HCT116 (cell line): Measurements from ENCODE around the gene KLHDC9. TPM values are rescaled to one million over a fixed set of nuclear protein-coding genes. Genes with fewer than 3 reads are reported as not detected.
A peak's percentile ranks its signal among the peaks of the same experiment; 100 is the strongest.

Experiments used
- ATAC-seq: fragments of 200-7000 bp; cut with Tn5 transposase; 2 replicates; pipeline ENCODE4 v1.9.1; 2020; ENCODE audit warnings: mild to moderate bottlenecking, moderate library complexity
- BruUV-seq: library from RNA; stranded (reverse); fragments of 400-500 nt; replicated peaks from 2 replicates; lab custom pipeline; 2021; lab: Mats Ljungman, UMichigan
- CTCF ChIA-PET: fragments of 300-600 bp; sonication (Branson Sonifier 250); formaldehyde crosslinking; loops from one replicate; lab custom pipeline; 2021; ENCODE audit warnings: antibody characterized with exemption; lab: Charles Lee
- POLR2A ChIA-PET: fragments of 300-600, 350-600 bp; sonication (Branson Sonifier 250); formaldehyde crosslinking; loops from one replicate; lab custom pipeline; 2021; ENCODE audit warnings: antibody characterized with exemption; lab: Charles Lee
- RAD21 ChIA-PET, 2 experiments: fragments of 300-600 bp; sonication (Branson Sonifier 250); formaldehyde crosslinking; loops; one replicate each; lab custom pipeline; 2023; ENCODE audit warnings: low total read pairs in 2 of 2; ENCODE audit not compliant: uncharacterized antibody in 2 of 2, unreplicated experiment in 2 of 2, low non-redundant PET in 1 of 2; lab: Charles Lee
- DNase-seq: peaks from one replicate; pipeline ENCODE4 v3.0.0-alpha.2; 2010; ENCODE audit warnings: low read depth, low spot score
- H2AFZ ChIP-seq: fragments of 200-600 bp; shearing (Covaris generic), sonication (generic); 2 replicates; pipeline ENCODE4 v1.6.1; 2017; ENCODE audit warnings: low read depth, mixed run types, mixed read lengths, antibody characterized with exemption, low read length; ENCODE audit not compliant: poor library complexity, severe bottlenecking
- H3K27ac ChIP-seq: 2 replicates; pipeline ENCODE4 v1.5.1; 2012; ENCODE audit warnings: low read depth, low read length
- H3K27me3 ChIP-seq: fragments of 200-600 bp; sonication (generic); 2 replicates; pipeline ENCODE4 v1.6.1; 2016; ENCODE audit warnings: mixed run types, low read length, mixed read lengths; ENCODE audit not compliant: insufficient read depth
- H3K36me3 ChIP-seq, 2 experiments: fragments of 200-500 bp in 1 of 2; fragments of 200-600 bp in 1 of 2; sonication (Bioruptor generic) in 1 of 2; sonication (generic) in 1 of 2; 2 replicates each; pipeline versions ENCODE4 v1.5.1 to v1.6.1; 2014 to 2016; ENCODE audit warnings: low read length in 2 of 2, inconsistent platforms in 1 of 2, mixed read lengths in 1 of 2, mixed run types in 1 of 2; ENCODE audit not compliant: insufficient read depth in 2 of 2, control insufficient read depth in 1 of 2
- H3K4me1 ChIP-seq, 2 experiments: fragments of 200-600 bp in 1 of 2; sonication (generic) in 1 of 2; 2 replicates each; pipeline versions ENCODE4 v1.5.1 to v1.6.1; 2012 to 2017; ENCODE audit warnings: low read length in 2 of 2, inconsistent platforms in 1 of 2, mild to moderate bottlenecking in 1 of 2, mixed read lengths in 1 of 2, mixed run types in 1 of 2, moderate library complexity in 1 of 2; ENCODE audit not compliant: insufficient read depth in 2 of 2, control insufficient read depth in 1 of 2
- H3K4me2 ChIP-seq: fragments of 200-600 bp; sonication (generic); 2 replicates; pipeline ENCODE4 v1.6.1; 2017; ENCODE audit warnings: mixed run types, low read length, mixed read lengths
- H3K4me3 ChIP-seq, 2 experiments: fragments of 200-600 bp in 1 of 2; sonication (generic) in 1 of 2; replicated peaks in 1 of 2; 2 replicates each; pipeline ENCODE4 v1.5.1; 2011 to 2016; ENCODE audit warnings: low read length in 2 of 2, control low read depth in 1 of 2, low read depth in 1 of 2, mild to moderate bottlenecking in 1 of 2, mixed read lengths in 1 of 2, mixed run types in 1 of 2
- H3K79me2 ChIP-seq: fragments of 200-600 bp; sonication (generic); 2 replicates; pipeline ENCODE4 v1.6.1; 2017; ENCODE audit warnings: mild to moderate bottlenecking, mixed run types, low read length, moderate library complexity, mixed read lengths; ENCODE audit not compliant: insufficient read depth
- H3K9ac ChIP-seq: fragments of 200-600 bp; sonication (generic); 2 replicates; pipeline ENCODE4 v1.6.1; 2016; ENCODE audit warnings: low read length, mixed read lengths
- H3K9me2 ChIP-seq: fragments of 200-600 bp; sonication (generic), shearing (Covaris generic); 2 replicates; pipeline ENCODE4 v1.6.1; 2017; ENCODE audit warnings: mixed run types, mild to moderate bottlenecking, moderate library complexity; ENCODE audit not compliant: insufficient read depth
- H3K9me3 ChIP-seq, 2 experiments: fragments of 200-500 bp in 1 of 2; fragments of 200-600 bp in 1 of 2; sonication (Bioruptor generic) in 1 of 2; sonication (generic) in 1 of 2; 2 replicates each; pipeline ENCODE4 v1.6.1; 2014 to 2017; ENCODE audit warnings: low read length in 2 of 2, mixed read lengths in 2 of 2, inconsistent platforms in 1 of 2, low read depth in 1 of 2, mild to moderate bottlenecking in 1 of 2, mixed run types in 1 of 2, moderate library complexity in 1 of 2; ENCODE audit not compliant: control insufficient read depth in 1 of 2, insufficient read depth in 1 of 2
- H4K20me1 ChIP-seq: fragments of 200-600 bp; sonication (generic), shearing (Covaris generic); 2 replicates; pipeline ENCODE4 v1.6.1; 2017; ENCODE audit warnings: mixed run types, mild to moderate bottlenecking, moderate library complexity; ENCODE audit not compliant: insufficient read depth
- CBX3 ChIP-seq: IDR thresholded peaks from 2 replicates; pipeline ENCODE4 v1.6.1; 2012; ENCODE audit warnings: low read depth
- CEBPB ChIP-seq: IDR thresholded peaks from 2 replicates; pipeline ENCODE4 v1.6.1; 2012; ENCODE audit warnings: low read depth
- FOSL1 ChIP-seq: IDR thresholded peaks from 2 replicates; pipeline ENCODE4 v1.6.1; 2012; ENCODE audit warnings: low read depth
- POLR2AphosphoS5 ChIP-seq: IDR thresholded peaks from 2 replicates; pipeline ENCODE4 v1.6.1; 2011; ENCODE audit warnings: mild to moderate bottlenecking, low read depth, low read length, moderate library complexity
- SRF ChIP-seq: IDR thresholded peaks from 2 replicates; pipeline ENCODE4 v1.6.1; 2012; ENCODE audit warnings: low read depth
- YY1 ChIP-seq: IDR thresholded peaks from 2 replicates; pipeline ENCODE4 v1.6.1; 2011; ENCODE audit warnings: low read length, low read depth, moderate library complexity, mild to moderate bottlenecking; ENCODE audit not compliant: insufficient replicate concordance; ENCODE audit errors: extremely low read depth
- ZNF274 ChIP-seq: fragments of 200-500 bp; sonication (Bioruptor generic); IDR thresholded peaks from 2 replicates; pipeline ENCODE4 v1.6.1; 2014; ENCODE audit warnings: mild to moderate bottlenecking, low read depth, low read length, inconsistent platforms
- intact Hi-C: fragments of 100-400 bp; cut with micrococcal nuclease; formaldehyde crosslinking; loops from 2 replicates; pipeline ENCODE4 v1.10.0; 2022
- total RNA-seq: library from RNA; stranded (reverse); gene quantifications from one replicate; pipeline ENCODE4 v1.2.1, GENCODE V29; 2021; ENCODE audit not compliant: unreplicated experiment
- TF ChIP-seq, protein P1 (sequence below), 3 experiments: fragments of 200-600 bp in 1 of 3; sonication (generic) in 1 of 3; IDR thresholded peaks in 2 of 3; conservative IDR thresholded peaks in 1 of 3; 2 replicates each; pipeline ENCODE4 v1.5.1; 2012 to 2017; ENCODE audit warnings: low read depth in 2 of 3, low read length in 2 of 3, antibody characterized with exemption in 1 of 3, borderline replicate concordance in 1 of 3, control low read depth in 1 of 3, mild to moderate bottlenecking in 1 of 3, mixed read lengths in 1 of 3, mixed run types in 1 of 3, moderate library complexity in 1 of 3; ENCODE audit not compliant: insufficient read depth in 1 of 3
- TF ChIP-seq, protein P2 (sequence below): IDR thresholded peaks from 2 replicates; pipeline ENCODE4 v1.6.1; 2012

KLHDC9 gene
- total RNA-seq, 1 experiment from 2014 or later = 1.4 TPM

DNA sequence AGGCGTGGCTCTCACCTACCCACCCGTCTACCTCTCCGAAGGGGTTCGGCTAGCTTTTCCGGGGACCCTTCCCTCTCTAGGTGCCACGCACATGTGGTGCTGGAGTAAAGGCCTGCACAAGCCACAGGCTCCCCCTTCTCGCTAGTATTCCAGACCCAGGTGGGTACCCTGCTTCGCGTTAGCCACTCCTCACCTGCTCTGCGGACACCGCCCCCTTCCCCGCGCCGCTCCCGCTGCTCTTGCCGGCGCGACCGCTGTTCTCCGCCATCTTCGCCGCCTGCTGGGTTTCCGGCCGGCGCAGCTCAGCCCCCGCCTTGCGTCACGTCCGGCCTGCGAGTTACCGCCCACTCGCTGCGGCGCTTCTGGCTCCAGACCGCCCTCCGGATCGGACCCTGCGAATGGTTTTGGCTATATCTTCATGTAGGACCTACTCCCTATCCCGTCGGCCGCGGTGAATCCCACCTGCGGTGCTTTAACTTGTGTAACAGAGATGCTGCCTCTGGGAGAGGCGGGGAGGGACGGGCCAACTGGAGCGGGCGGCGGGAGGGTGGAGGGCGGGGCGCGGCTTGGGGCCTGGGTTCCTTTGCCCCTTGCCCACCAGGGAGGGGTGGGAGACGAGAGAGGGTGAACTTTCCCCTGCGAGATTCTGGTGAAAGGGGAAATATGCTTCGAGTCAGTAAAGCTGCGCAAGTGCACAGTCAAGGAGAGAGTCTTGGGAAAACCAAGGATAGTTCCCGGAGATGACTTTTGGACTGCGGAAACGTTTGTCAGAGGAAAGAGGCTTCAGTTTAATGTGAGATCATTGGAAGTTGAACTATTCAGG, 19.8 kb downstream of the KLHDC9 start, which contains the start of the genes NIT1 and PFDN2 (continued):
- TF ChIP-seq, protein P1, sequence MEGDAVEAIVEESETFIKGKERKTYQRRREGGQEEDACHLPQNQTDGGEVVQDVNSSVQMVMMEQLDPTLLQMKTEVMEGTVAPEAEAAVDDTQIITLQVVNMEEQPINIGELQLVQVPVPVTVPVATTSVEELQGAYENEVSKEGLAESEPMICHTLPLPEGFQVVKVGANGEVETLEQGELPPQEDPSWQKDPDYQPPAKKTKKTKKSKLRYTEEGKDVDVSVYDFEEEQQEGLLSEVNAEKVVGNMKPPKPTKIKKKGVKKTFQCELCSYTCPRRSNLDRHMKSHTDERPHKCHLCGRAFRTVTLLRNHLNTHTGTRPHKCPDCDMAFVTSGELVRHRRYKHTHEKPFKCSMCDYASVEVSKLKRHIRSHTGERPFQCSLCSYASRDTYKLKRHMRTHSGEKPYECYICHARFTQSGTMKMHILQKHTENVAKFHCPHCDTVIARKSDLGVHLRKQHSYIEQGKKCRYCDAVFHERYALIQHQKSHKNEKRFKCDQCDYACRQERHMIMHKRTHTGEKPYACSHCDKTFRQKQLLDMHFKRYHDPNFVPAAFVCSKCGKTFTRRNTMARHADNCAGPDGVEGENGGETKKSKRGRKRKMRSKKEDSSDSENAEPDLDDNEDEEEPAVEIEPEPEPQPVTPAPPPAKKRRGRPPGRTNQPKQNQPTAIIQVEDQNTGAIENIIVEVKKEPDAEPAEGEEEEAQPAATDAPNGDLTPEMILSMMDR (IDR thresholded peaks at IDR 0.05 in 2 of 3, conservative IDR thresholded peaks at IDR 0.05 in 1 of 3; ENCODE audit: borderline replicate concordance in 1 of 3, insufficient read depth in 1 of 3, low read depth in 2 of 3, low read length in 2 of 3) = no peak
- no peak for TF ChIP-seq FOSL1
- TF ChIP-seq CEBPB = no peak

DNA sequence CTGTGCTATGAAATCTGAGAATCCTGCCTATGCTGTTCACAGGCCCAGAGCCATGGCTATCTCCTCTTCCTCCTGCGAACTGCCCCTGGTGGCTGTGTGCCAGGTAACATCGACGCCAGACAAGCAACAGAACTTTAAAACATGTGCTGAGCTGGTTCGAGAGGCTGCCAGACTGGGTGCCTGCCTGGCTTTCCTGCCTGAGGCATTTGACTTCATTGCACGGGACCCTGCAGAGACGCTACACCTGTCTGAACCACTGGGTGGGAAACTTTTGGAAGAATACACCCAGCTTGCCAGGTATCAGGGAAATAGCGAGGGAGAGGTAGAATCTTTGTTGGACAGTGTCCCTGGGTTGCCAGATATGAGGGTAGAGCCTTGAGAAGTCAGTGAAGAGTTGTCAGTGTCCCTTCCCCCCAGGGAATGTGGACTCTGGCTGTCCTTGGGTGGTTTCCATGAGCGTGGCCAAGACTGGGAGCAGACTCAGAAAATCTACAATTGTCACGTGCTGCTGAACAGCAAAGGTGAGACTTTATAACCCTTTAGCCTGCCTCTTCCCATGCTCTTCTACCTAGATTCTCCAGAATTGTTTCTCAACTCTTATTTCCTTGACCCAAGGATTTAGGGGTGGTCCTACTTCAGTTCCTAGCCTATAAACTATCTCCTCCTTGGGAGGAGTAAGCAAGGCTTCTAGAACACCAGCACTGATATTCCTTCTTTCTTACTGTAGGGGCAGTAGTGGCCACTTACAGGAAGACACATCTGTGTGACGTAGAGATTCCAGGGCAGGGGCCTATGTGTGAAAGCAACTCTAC, 21.1 kb downstream of the KLHDC9 start:
- H3K4me2 ChIP-seq = peak overlapping the region; percentile 84
- BruUV-seq = no TSS peak
- intact Hi-C loops = loop anchor here (2.0 to 5.0 kb wide), 4 partner anchors 14 to 263 kb away; partner anchors contain the start of genes DEDD and USF1

More for the DNA sequence above, 21.1 kb downstream of the KLHDC9 start:
- DNase-seq = peak; percentile 86
- no peaks in the 10 kb centered on the region for H3K9me3 ChIP-seq
- H3K79me2 ChIP-seq = peaks cover 63% of the 10 kb centered on the region
- no peaks in the 10 kb centered on the region for H4K20me1 ChIP-seq
- CTCF ChIA-PET = no interaction called here
- peak overlapping the region; percentile 97 for H3K9ac ChIP-seq
- no peak for TF ChIP-seq SRF
- no peak; the same call in none of the 2 replicates for TF ChIP-seq POLR2AphosphoS5
- TF ChIP-seq, protein P2, sequence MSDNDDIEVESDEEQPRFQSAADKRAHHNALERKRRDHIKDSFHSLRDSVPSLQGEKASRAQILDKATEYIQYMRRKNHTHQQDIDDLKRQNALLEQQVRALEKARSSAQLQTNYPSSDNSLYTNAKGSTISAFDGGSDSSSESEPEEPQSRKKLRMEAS = no peak
- TF ChIP-seq YY1 = peak; percentile 27
- no peak for TF ChIP-seq ZNF274
- TF ChIP-seq, protein P1 (IDR thresholded peaks at IDR 0.05 in 2 of 3, conservative IDR thresholded peaks at IDR 0.05 in 1 of 3; ENCODE audit: borderline replicate concordance in 1 of 3, insufficient read depth in 1 of 3, low read depth in 2 of 3, low read length in 2 of 3) = peak in 2 of 3 experiments; percentile 57 to 63; a peak in 4 of 6 replicates
- no peak for TF ChIP-seq CBX3
- RAD21 ChIA-PET = no interaction called here
- H3K27ac ChIP-seq = peak overlapping the region; percentile 91
- peak; percentile 71 for ATAC-seq
- peaks cover 32 to 48% of the 10 kb centered on the region in 2 experiments for H3K4me1 ChIP-seq
- no peak overlapping the region for H2AFZ ChIP-seq
- H3K9me2 ChIP-seq = no peaks in the 10 kb centered on the region
- H3K4me3 ChIP-seq = peak overlapping the region; percentile 68 to 98
- POLR2A ChIA-PET = interaction anchor here (1.9 kb wide), 1 partner anchor 11 kb away, joined by 4 read pairs; no protein-coding TSS in a partner anchor
- H3K27me3 ChIP-seq = no peaks in the 10 kb centered on the region
- peaks cover 17 to 41% of the 10 kb centered on the region in 2 experiments for H3K36me3 ChIP-seq
